HG02763 (cell line): Measurements from ENCODE around the gene ATG5.
"Not testable (repeated sequence)": the region's sequence is repeated elsewhere in the genome, so short reads cannot be mapped to it uniquely, and the experiment has no call there.

Experiments used
- ATAC-seq: cut with Tn5 transposase; IDR thresholded peaks from one replicate; pipeline ENCODE4 v1.9.1; 2021; ENCODE audit warnings: mild to moderate bottlenecking, moderate library complexity; ENCODE audit not compliant: unreplicated experiment

Gene ATG5

DNA sequence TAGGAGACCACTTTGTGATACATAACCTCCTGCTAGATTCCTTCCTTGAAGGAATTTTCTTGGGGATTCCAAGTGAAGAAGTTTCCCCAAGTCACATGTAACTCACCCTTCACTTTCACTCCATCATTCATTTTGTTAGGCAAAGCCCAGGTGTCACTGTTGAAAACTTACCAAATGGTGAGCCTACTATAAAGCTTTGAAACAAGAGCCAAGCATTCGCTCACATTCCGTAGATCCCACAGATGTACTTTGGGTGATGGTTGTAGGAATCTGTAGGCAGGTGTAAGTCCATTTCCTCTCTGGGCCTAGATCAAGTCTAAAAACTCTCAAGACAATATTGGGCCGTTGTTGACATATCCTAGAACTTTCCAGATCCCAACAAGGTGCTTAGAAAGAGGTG, 165.4 kb downstream of the ATG5 start:
- ATAC-seq: no peak

GRCh38 chr6:106159531-106159940, 166.0 kb downstream of the ATG5 start:
- ATAC-seq: no peak

DNA sequence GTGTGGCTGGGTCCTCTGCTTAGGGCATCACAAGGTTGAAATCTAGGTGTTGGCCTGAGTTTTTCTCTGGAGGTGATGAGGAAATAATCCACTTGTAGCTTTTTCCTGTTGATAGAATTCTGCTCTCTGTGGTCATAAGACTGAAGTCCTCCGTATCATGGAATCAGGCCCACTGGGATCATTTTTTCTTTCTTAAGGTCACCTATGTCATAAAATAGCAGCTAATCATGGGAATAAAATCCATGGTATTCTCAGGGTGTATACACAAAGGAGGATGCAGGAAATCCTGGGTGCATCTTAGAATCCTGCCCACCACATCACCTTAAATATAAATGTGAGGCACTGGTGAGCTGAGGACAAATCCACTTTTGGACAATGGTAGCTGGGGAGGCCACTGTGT, 166.7 kb downstream of the ATG5 start:
- ATAC-seq: no peak

DNA sequence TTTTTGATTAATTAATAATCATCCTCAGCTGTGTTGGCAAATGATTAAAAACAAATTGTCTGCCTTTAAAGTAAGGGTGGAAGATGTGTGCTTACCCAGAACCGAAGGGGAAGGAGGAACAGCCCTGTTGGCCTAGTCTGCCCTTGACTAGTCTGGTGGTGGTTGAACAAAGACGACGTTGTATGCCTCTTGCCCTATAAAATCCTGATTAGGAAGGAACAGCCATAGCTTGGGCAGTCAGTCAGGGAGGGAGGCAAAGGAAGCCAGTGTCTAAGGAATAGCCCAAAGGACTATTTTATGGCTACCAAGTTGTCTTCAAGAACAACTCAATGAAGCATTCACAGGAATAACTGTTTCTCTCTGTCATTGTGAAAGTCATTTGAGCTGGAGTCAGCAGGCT, 168.7 kb downstream of the ATG5 start:
- no peak for ATAC-seq

- no peak for ATAC-seq
Observed at GRCh38 chr6:106156413-106156812, 169.1 kb downstream of the ATG5 start.

GRCh38 chr6:106155219-106155830, 170.2 kb downstream of the ATG5 start:
- ATAC-seq: no peak

DNA sequence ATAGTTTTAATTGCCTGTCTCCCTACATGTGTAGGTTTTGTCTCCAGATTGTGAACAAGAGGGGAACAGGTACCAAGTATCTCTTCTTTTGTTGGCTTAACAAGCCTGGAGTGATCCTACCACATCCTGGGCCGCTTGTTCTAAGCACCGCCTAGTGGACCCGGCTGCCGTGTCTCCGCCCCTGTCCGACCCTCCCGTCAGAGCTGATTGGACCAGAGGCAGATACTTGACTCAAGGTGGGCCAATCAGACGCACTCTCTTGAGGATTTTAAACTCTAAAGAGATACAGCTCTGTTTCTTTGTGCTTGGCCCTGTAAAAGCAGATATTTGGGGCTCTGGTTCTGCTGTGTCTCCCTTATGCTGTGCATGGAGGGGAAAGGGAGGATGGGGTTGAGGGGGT, 171.2 kb downstream of the ATG5 start:
- ATAC-seq: no peak

DNA sequence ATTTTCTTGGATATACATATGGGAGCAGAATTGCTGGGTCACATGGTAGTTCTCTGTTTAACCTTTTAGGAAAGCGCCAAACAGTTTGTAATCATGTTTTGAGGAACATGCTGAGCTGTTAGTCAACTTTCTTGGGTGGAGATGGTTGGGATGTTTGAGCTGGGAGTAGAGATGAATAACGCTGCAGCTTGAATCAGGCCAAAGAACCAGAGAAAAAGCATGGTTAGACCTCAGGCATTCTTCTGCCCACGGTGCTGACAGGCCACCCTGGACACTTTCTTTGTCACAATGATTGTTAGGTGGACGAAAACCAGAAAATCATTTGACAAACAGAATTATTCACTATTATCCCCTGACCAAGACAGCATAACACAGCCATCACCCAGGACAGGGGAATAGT, 172.6 kb downstream of the ATG5 start:
- ATAC-seq: no peak

DNA sequence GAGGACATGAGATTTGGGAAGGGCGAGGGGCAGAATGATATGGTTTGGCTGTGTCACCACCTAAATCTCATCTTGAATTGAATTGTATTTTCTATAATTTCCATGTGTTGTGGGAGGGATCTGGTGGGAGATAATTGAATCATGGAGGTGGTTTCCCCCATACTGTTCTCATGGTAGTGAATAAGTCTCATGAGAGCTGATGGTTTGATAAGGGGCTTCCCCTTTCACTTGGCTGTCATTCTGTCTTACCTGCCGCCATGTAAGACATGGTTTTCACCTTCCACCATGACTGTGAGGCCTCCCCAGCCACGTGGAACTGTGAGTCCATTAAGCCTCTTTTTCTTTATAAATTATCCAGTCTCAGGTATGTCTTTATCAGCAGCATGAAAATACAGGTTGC, 173.1 kb downstream of the ATG5 start:
- not testable (repeated sequence) for ATAC-seq

GRCh38 chr6:106149472-106150069, 176.0 kb downstream of the ATG5 start:
- ATAC-seq: no peak

DNA sequence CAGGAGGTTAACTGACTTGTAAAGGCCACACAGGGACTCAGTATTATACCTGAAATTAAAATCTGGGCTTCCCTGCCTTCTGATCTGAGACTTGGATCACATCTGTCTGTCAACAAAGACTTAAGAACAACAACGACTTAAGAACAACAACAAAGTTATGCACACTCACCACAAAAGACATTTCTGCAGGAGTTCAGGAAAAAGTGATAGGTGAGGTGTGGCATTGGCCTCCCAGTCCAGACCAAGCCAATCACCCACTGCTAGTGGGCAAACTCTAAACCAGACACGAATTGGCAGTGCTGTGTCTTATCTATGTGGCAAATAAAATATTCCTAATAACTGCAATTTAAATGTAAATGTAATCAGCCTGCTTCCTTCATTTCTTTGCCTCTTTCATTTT, 178.1 kb downstream of the ATG5 start:
- no peak for ATAC-seq

GRCh38 chr6:106146852-106147351, 178.7 kb downstream of the ATG5 start:
- ATAC-seq: peak; percentile 30

DNA sequence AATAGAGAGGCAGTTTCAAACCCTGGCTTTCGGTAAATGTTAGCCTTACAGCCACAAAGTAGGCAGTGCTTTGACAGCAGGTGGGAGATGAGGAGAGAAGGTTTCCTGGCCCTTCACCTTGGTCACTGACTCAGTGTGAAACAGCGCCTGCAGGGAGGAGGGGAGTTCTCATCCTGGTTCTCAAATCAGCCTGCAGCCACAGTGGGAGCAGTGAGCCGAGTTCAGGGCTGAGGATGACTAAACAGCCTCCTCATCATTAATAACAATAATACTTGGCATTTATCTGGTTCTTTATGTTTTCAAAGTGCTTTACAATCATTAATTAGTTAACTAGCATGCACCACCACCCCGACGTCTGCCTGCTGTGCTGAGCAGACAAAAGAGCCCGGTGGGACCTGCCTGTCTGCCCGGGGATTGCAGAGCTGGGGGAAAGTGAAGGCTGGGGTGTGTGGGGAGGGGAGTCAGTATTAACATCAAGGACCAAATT, 179.8 kb downstream of the ATG5 start:
- ATAC-seq: no peak

DNA sequence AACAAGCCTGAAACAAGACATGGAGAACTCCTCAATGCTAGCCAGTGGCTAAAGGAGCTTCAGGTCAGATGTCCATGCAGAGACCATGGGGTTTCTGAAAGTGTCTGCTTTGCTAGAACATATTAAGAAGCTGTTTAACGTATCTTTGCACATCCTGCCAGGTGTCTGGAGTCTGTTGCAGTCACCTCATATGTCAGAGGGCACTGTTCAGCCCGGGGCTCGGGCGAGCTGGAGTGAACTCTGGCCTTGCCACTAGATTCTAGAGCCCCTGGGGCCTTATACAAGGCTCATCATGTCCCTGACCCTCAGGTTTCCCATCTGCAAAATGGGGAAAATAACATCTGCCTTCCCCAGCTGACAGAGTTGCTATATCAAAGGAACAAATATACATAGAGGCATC, 180.4 kb downstream of the ATG5 start:
- ATAC-seq: no peak

- ATAC-seq: no peak
Observed at GRCh38 chr6:106143665-106144064, 181.9 kb downstream of the ATG5 start.

DNA sequence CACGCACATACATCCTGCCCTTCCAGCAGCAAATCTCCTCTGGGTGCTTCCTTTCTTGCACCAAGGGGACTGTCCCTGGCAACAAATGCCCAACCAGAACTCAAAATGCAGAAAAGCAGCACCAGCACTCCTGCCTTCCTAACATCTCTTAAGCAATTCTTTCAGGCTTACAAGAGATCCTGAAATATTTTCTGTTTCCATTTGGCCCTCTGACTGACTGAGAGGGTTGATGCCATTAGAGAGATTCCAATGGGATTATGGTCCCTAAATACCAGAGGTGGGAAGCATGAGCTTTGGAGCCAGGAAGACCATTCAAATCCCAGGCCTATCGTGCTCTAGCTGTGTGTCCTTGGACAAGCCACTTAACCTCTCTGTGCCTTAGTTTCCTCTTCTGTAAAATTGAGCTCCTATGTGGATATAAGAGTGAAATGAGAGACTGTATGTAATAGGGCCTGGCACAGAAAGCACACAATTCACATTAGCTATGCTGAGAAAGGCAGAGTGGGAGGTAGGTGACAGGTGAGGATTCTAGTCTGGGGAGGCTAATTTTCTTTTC, 182.6 kb downstream of the ATG5 start:
- ATAC-seq: no peak

GRCh38 chr6:106141441-106142237, 183.9 kb downstream of the ATG5 start:
- ATAC-seq: peak; percentile 86

- ATAC-seq: no peak
Observed at GRCh38 chr6:106138151-106138550, 187.4 kb downstream of the ATG5 start.

DNA sequence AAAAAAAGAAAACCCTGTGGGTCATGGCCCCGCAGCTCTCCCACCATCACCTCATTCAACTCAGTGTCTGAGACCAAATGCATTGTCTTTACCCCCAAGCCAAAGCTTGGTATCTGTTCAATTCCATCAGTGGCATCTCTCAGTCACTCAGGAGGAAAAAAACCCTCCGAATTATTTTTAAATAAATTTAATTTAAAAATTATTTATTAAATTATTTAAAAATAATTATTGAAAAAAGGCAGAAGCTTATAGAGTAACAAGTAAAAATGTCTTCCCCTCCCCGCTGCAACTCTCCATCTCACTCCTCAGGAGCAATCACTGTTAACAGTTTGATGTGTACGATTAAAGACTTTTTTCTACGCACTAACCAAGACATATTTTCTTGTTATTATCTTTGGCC, 188.7 kb downstream of the ATG5 start:
- no peak for ATAC-seq

DNA sequence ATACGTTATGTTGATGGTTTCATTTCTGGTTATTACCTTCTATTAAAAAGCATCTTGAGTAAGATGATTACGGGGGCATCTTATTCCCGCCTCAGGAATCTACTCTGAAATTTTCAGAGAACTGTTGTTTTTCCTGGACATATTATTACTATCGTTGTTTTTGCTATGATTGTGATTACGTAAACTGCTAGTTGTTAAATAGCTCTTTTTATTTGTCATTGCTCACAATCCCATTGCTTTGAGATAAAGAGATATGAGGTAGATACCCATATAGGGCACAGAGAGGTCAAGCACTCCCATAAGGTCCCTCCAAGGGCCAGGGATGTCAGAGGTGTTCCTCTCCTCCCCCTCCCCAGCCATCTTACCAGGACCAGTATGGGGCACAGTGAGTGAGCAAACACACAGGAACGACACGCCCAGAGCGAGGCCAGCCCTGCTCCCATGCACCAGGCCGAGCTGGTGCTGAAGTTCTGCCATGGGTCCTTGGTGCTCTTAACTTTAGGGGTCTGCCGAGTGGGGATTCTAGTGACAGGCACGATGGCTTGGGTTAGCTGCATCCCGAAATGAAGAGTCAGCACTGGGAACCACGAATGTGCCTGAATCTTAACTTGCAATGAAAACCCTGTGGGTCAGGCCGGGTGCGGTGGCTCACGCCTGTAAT, 189.5 kb downstream of the ATG5 start:
- no peak for ATAC-seq
